Activated T-cell treated with anti-CD3 and anti-CD28 coated beads, Interleukin-2, amount 50 U/mL, for 4 hours (primary cell): ENCODE measurements around the gene SRSF11. TPM values are rescaled to one million over a fixed set of nuclear protein-coding genes. Genes with fewer than 3 reads are reported as not detected.

Experiments
- total RNA-seq, 3 donors: library from RNA; stranded (reverse); gene quantifications; one replicate each; pipeline ENCODE4 v1.2.1, GENCODE V29; 2021

The SRSF11 gene
- total RNA-seq, 3 donors from 2014 or later: 147 to 157 (median 156) TPM

Other genes starting within 250 kb of the SRSF11 start
- gene LRRC40, start 15.8 kb upstream of the SRSF11 start, total RNA-seq: 10 to 100 TPM; 16.5 to 19.2 (median 16.9) TPM
- gene ANKRD13C, start 133.3 kb downstream of the SRSF11 start, total RNA-seq: 10 to 100 TPM; 24.7 to 26.9 (median 26.5) TPM
- gene CTH, start 189.9 kb downstream of the SRSF11 start, total RNA-seq: 10 to 100 TPM in 1 of 3 donors, 1 to 10 TPM in 2; 2.5 to 15.8 (median 5.1) TPM